Activated CD8-positive, alpha-beta memory T cell treated with anti-CD3 and anti-CD28 coated beads for 36 hours (primary cell): Measurements from ENCODE around the gene CTAG1B. TPM values are rescaled to one million over a fixed set of nuclear protein-coding genes. Genes with fewer than 3 reads are reported as not detected.
"Not testable (repeated sequence)": the region's sequence is repeated elsewhere in the genome, so short reads cannot be mapped to it uniquely, and the experiment has no call there.

ENCODE experiments used
- CTCF ChIA-PET: fragments of 350-600 bp; sonication (Branson Sonifier 250); formaldehyde crosslinking; loops from one replicate; lab custom pipeline; 2021; ENCODE audit warnings: antibody characterized with exemption; lab: Charles Lee
- POLR2A ChIA-PET: fragments of 350-600 bp; sonication (Branson Sonifier 250); formaldehyde crosslinking; loops from one replicate; lab custom pipeline; 2021; ENCODE audit warnings: antibody characterized with exemption; lab: Charles Lee
- total RNA-seq, 2 experiments: library from RNA; stranded (reverse); gene quantifications; one replicate each; pipeline ENCODE4 v1.2.3, GENCODE V29; 2021

CTAG1B gene
- total RNA-seq, 2 experiments from 2014 or later: not detected

DNA sequence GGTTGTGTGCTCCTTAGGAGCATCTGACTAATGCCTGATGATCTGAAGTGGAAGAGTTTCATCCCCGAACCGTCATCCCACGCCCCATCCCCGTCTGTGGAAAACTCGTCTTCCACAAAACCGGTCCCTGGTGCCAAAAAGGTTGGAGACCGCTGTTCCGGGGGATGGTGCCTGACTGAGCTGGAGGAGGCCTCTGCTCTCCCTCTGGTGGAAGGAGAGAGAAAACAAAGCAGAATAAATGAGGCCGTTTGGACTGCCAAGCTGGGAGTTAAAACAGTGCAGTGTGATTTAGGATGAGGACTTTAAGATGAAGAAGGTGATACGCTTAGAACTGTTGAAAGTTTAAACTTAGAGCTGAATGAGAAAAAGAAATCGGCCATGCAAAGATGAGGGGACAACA is 14.6 kb upstream of the CTAG1B start:
- POLR2A ChIA-PET, CTCF ChIA-PET: not testable (repeated sequence)

DNA sequence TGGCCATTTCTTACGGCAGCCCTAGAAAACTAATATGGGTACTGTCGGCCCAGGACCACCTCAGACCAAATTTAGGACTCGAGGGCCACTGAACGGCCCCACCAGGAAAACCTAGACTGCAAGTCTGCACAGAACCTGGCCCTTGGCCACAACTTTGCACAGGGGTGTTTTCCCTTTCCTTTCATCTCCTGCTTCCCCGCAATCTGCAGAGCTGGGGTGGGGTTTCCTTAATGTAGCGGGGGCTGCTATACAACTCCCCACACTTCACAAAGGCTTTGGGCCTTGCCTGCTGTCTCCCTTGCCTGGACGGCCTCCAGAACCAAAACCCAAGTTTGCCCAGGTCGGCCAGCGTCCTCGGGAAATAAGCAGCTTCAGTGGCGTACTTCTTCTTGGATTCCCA is 11.9 kb upstream of the CTAG1B start:
- CTCF ChIA-PET, POLR2A ChIA-PET: not testable (repeated sequence)

DNA sequence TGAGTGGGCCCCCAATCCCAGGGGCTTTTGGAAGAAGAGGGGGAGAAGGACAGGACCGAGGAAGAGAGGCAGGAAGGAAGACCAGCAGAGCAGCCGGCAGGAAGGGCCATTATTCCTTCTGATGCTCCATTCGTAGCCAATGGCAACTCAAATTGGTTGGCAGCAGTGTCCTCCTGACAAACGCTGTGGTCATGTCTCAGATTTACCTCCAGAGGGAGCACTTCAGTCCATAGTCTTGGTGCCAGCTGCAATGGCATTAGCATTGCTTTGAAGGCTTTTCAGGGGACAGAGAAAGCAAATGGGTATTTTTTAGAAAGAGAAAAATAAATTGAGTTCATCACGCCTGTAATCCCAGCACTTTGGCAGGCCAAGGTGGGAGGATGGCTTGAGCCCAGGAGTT is 9.9 kb upstream of the CTAG1B start:
- CTCF ChIA-PET, POLR2A ChIA-PET: not testable (repeated sequence)

GRCh38 chrX:154620767-154621414 is 1.8 kb upstream of the CTAG1B start:
- CTCF ChIA-PET, POLR2A ChIA-PET: not testable (repeated sequence)

- POLR2A ChIA-PET, CTCF ChIA-PET: not testable (repeated sequence)
Measured at GRCh38 chrX:154613586-154613985, 5.5 kb downstream of the CTAG1B start.

GRCh38 chrX:154611146-154611545 is 7.9 kb downstream of the CTAG1B start:
- CTCF ChIA-PET, POLR2A ChIA-PET: not testable (repeated sequence)

GRCh38 chrX:154608823-154609222 is 10.3 kb downstream of the CTAG1B start:
- POLR2A ChIA-PET, CTCF ChIA-PET: not testable (repeated sequence)

DNA sequence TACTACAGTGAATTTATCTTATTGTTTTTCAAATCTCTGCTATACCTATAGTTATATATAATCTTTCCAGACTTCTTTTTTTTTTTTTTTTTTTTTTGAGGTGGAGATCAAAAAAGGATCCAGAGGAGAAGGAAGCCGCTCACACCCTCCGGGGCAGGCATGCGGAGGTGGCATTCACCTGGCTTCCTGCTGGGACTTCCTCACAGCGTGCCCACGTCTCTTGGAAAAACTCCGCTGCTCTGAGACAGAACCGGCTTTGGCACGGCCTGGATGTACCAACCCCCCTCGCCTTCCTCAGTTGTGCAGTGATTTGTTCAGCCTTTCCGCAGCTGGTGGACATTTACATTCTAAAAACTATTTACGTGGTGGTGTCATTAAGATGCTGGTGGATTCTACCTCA is 11.1 kb downstream of the CTAG1B start:
- POLR2A ChIA-PET, CTCF ChIA-PET: not testable (repeated sequence)

DNA sequence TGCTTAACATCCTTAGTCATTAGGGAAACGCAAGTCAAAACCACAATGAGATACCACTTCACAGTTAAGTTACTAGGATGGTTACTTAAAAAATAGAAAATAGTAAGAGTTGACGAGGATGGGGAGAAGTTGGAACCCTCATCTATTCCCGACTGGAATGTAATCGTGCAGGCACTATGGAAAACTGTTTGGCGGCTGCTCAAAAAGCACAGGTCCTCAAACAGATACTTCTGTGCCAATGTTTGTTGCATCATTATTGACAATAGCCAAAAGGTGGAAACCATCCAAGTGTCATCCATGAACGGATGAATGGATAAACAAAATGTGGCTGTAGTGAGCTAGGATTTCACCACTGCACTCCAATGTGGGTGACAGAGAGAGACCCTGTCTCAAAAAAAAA is 11.7 kb downstream of the CTAG1B start:
- CTCF ChIA-PET: no interaction called here
- POLR2A ChIA-PET: no interaction called here

GRCh38 chrX:154605566-154605965 is 13.5 kb downstream of the CTAG1B start:
- POLR2A ChIA-PET: no interaction called here
- CTCF ChIA-PET: no interaction called here

GRCh38 chrX:154603438-154604430 is 15.3 kb downstream of the CTAG1B start:
- ChIA-PET POLR2A (no interaction called here), CTCF (no interaction called here)

DNA sequence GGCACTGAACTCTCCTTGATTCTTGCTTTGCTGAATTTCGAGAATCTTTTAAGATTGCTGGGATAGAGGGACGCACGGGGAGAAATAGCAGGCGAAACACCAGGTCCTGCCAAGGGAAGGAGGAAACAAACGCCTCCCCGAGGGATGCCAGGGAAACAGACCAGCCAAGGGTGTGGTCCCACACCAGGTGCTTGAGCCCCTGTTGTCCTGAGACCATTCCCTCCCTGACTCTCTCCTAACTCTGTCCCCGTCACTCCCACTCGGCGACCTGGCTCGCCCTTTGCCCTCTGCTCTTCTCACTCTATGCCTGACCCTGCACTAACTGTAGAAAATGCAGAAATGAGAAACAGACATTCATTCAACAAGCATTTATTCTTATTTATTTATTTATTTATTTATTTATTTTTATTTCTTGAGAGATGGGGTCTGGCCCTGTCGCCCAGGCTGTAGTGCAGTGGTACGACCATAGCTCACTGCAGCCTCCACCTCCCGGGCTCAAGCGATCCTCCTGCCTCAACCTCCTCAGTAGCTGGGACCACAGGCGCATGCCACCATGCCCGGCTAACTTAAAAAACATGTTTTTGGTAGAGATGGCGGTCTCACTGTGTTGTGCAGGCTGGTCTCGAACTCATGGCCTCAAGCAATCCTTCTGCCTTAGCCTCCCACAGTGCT is 16.2 kb downstream of the CTAG1B start:
- ChIA-PET POLR2A (no interaction called here), CTCF (no interaction called here)

DNA sequence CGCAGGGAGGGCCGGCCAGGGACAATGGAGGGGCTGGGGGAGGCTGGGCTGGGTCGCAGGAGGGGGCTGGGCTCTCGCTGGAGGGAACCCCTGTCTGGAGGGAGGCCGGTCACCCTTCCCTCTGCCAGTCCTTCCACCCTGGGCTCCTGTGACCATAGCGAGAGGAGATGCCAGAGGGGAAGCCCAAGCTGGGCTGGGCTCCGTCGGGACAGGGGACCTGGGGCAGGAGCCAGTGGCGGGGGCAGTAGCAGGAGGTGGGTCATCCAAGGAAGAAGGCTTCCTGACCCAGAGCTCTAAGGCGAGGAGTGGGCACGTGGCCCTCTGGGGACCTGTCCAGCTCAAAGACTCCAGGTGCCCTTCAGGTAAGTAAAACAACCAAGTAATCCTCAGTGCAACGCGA is 16.9 kb downstream of the CTAG1B start:
- ChIA-PET CTCF (no interaction called here), POLR2A (no interaction called here)

DNA sequence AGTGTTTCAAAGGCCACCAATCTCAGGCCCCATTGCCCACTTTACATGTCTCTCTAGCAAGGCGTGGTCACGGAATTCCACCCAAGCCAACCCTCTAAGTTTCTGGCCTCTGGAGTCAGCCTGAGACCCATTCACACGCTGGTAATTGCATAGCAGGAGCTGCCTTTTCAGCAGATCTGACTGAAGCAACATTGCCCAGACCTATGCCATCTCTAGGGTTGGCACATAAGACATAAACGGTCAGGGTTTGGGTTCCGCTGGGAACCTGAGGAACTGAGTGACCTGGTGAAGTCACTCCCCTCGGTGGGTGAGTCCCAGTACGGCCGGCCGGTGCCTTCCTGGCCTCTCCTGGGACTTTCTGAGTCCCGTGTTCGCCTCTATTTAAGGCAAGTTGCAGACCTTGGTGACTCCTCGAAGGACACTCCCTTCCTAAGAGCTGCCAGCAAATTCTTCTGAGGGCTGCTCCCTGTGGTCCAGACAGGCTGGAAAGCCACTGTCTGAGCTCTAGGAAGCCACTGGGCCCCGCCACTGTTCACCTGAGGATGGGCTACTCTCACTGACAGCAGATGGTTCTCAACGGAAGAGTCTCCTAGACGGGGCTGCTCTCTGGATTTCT is 18.2 kb downstream of the CTAG1B start:
- ChIA-PET CTCF (no interaction called here), POLR2A (no interaction called here)

DNA sequence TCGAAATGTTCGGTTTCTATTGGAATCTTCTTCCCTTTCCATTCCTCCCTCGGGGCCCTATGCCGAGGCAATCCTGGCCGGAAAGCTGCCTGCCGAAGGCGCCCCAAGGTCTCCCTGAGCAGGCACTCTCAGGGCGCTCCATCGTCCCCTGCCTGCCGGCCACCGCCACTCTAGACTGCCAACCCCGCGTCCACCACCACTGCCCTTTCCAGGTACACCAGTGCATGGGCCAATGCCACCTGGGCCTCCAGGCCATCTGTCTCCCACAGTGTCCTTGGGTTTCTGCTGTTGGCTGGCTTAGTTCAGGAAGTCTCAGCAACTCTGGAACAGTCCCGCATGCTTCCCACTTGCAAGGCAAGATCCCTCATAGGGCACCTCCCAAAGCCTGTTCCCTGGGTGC is 19.6 kb downstream of the CTAG1B start:
- ChIA-PET POLR2A (no interaction called here), CTCF (no interaction called here)

- CTCF ChIA-PET: no interaction called here
- POLR2A ChIA-PET: no interaction called here
Measured at GRCh38 chrX:154598656-154599055, 20.4 kb downstream of the CTAG1B start.

DNA sequence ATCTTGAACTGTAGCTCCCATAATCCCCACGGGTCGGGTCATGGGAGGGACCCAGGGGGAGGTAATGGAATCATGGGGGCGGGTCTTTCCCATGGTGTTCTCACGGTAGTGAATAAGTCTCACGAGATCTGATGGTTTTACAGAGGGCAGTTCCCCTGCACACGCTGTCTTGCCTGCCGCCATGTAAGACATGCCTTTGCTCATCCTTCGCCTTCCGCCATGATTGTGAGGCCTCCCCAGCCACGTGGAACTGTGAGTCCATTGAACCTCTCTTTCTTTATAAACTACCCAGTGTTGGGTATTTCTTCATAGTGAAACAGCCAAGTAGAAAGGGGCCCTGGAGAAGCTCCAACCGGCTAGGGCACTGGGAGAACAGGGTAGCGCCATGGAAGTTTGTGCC is 21.9 kb downstream of the CTAG1B start:
- POLR2A ChIA-PET: no interaction called here
- CTCF ChIA-PET: no interaction called here

- POLR2A ChIA-PET: no interaction called here
- CTCF ChIA-PET: interaction anchor here (0.6 kb wide), 1 partner anchor 159 kb away, joined by 3 read pairs; no protein-coding TSS in a partner anchor
Measured at GRCh38 chrX:154596290-154596929, 22.7 kb downstream of the CTAG1B start.

GRCh38 chrX:154595559-154596249 is 23.4 kb downstream of the CTAG1B start:
- CTCF ChIA-PET: interaction anchor here (0.6 kb wide), 1 partner anchor 160 kb away, joined by 3 read pairs; no protein-coding TSS in a partner anchor
- POLR2A ChIA-PET: no interaction called here
